Activated CD4-positive, CD25-positive, alpha-beta regulatory T cell (primary cell): ENCODE measurements around the gene FOXF2.

Source experiments
- DNase-seq, 4 experiments: peaks; one replicate each; lab custom pipeline; 2025; lab: John Stamatoyannopoulos, UW

The FOXF2 gene

DNA sequence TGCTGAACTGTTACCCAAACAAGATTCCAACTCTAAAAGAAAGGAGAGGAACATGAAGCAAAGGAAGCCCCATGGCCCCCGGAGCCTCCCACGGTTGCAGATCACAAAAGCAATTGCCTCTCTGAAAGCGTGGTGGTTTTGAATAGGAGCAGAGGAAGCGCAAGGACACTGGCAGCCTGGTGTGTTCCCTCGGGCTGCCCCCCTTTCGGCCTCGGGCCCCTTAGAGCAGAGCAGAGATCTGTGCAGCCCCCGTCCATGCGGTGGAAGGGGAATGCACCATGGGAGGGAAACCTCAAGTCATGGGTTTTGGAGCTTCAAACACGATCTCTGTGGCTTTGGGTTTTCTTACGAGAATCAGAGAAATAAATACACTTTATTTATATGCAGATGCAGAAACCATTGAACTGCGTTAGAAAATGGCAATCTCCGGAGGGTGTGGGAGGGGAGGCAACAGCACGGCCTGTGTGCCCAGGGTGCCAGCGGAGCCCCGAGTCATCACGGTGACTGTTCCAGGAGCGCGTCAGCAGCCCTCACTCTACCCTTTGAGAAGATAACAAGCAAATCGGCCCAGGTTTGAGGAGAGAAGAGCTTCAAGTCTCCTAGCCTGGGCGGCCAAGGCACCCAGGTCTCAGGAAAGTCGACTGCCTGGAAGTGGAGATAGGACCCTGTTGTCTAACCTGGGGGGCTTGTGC, 20.5 kb downstream of the FOXF2 start:
- no peak for DNase-seq

DNA sequence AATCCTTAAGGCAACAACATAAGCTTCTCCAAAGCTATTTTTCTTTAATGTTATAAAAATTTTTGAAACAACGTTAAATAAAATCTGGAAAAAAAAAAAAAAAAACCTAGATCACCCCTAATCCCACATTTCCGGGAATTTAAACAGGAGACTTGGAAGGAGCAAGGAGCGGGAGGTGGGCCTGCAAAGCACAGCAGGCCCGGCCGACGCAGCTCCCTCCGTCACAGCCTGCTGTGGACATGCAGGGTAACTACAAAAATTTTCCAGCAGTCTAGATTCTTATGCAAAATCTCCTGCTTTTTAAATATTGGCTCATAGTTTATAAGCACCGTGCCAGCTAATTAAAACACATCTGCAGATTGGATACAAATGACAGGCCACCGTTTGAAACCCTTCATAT, 23.5 kb downstream of the FOXF2 start:
- no peak for DNase-seq

DNA sequence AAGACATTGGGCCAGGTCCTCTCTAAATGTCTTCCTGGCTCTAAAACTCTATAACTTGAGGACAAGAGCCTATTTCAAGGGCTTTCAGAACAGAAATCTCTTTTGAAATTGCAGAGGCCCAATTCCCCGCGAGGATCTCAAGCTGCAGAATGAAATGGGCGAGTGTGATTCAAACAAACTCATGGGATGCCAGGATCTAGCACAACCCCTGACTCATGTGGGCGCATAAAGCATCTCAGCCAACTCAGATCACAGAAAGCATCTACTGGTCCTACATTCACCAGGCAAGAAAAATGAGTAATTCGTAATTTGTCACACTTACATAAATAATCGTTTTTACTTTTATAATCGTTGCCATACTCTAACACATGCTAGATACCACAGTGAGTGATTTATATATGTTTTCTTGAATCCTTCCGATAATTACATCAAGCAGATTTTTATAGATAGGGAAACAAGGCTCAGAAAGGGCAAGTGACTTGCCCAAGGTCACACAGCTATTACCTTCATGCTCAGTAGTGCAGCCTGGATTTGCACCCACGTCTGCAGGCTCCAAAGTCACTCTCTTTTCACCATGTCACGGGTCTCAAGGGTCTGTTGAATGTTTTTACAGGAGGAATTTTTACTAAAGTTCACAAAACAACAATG, 26.2 kb downstream of the FOXF2 start:
- DNase-seq: no peak

DNA sequence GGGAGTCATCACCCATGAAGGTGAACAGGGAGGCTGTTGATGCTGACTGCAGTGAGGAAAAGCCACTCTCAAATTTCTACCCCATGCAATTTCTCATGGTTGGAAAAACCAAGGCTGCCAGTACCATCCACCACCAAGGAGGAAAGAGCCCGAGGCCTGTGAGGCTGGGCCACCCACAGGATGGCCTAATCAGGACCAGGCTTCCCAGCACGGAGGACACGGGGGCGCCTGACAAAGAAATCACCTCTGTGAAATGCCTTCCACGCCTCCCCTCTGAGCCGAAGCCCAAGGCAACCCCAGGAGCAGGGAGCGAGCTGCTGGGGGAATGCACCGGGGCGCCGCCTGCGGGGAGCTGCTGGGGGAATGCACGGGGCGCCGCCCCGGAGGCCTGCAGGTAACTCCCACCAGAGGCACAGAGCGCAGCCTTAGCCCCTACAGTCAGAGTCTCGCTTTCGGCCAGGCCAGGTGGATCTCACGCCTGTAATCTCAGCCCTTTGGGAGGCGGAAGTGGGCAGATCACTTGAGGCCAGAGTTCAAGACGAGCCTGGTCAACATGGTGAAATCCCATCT, 26.9 kb downstream of the FOXF2 start:
- no peak for DNase-seq

DNA sequence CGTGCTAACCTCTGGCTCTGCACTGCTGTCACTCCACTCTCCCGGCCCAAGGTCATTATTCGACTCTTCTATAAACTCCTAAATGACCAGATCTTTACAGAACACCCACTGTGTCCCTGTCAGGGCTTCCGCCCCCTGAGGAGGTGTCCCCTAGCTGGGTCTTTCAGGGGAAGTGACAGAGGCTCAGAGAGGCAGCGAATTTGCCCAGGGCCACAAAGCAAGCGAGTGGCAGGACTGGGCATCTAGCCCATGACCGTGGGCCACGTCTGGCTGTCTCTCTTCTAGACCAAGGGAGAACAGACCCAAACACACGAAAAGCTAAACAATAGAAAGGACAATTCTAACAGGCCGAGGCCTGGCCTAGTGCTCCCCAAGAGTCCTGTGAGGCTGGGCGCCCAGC, 27.4 kb downstream of the FOXF2 start:
- no peak for DNase-seq

DNA sequence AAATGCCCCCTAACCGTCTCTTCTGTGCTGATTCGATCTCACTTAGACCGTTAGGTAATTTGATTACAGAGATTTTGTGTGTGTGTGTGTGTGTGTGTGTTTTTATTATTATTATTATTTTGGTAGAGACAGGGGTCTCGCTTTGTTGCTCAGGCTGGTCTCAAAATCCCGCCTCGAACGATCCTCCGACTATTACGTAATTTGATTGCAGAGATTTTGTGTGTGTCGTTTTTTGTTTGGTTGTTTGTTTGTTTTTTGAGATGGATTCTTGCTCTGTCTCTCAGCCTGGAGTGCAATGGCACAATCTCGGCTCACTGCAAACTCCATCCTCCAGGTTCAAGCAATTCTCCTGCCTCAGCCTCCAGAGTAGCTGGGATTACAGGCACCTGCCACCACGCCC, 28.3 kb downstream of the FOXF2 start:
- DNase-seq: no peak

DNA sequence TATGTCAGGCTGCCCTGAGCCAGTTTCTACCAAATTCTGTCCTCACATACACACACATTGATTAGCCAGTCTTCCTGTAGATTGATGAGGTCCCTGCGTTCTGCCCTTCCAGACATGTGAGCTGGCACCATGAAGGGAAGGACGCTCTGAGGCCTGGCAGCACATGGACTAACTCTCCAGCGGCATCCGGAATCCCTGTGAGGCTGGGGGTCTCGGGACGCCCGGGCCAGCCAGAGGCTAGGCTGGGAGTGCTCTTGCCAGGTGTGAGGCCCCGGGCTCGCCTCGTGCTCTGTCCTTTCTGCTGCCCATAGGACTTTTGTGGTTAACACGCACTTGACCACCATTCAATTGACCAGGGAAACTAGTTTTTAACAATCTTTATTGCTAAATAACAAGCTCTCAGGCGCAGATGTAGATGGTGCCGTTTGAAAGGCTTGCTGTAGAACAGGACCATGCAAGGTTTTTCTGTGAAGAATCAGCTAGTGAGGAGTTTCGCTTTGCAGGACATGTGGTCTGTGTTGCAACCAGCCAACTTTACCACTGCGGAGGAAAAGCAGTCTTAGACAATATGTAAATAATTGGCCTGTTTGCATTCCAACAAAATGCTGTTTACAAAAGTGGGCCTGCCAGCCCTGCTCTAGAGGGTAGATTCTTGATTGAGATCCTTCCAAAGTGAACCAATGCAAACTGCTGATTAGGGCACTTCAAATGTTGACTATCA, 29.3 kb downstream of the FOXF2 start:
- DNase-seq: no peak

DNA sequence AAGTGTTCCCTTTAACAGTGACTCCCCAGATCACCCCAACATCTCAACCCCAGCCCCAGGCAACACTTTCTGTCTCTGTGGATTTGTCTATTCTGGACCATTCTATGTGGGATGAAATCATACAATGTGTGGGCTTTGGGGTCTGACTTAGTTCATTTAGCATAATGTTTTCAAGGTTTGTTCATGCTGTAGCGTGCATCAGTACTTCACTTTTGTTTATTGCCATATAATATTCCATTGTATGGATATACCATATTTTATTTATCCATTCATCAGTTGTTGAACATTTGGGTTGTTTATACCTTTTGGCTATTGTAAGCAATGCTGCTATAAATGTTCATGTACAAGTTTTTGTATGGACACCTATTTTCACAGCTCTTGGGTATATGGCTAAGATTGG, 31.0 kb downstream of the FOXF2 start:
- no peak for DNase-seq

DNA sequence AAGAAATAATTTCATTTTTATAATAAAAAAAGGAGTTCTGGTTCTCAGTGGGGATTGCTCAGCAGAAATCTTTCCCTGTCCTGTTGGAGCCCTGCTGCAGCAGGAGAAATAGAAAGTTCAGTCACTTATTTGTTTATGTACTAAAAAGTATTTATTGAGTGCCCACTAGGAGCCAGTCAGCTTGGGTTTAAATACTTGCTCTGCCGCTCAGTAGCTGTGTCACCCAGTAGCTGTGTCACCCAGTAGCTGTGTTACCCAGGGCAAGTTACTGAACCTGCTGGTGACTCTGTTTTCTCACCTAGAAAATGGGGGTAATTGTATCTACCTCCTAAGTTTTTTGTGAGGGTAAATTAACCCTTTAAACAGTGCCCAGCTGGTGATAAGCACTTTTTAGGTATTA, 32.9 kb downstream of the FOXF2 start:
- no peak for DNase-seq

DNA sequence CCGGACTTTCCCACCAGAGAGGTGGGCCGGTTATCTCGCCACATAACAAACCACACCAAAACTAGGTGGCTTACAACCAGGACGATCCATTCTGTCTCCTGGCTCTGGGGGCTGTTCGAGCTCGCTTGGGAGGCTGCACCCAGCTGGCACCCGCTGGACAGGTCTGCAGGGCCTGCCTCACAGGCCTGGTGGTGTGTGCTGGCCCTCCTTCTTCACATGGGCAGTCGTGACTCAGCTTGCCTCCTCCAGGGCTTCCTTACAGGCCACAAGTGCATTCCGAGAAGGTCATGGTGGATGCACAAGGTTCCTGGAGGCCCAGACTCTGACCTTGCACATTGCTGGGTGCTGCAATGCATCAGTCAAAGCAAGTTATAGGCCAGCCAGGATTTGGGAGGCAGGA, 34.2 kb downstream of the FOXF2 start:
- DNase-seq: no peak

DNA sequence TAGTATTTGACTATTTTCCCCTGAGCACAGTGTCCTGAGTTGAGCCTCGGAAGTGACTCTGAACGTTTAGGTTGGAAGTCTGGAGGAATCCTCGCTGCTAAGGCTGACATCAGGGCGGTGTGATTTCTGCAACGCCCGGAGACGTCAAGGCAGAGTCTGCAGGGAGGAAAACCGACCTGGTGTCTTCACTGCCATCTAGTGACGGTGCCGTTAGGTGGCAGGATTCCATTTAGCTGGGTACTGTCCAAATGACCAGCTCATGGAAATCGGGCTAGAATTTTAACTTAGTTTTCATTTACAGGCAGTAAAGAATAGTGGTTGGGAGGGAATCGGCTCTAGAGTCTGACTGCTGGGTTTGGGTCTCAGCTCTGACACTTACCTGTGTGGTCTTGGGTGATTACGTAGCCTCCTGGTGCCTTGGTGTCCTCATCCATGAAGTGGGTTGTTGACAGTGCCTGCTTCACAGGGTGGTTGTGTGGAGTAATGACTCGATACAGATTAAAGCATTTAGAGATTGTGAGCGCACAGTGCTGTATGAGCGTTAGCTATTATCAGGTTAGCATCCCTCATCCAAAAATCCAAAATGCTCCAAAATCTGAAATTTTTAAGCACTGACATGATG, 35.0 kb downstream of the FOXF2 start:
- DNase-seq: no peak

DNA sequence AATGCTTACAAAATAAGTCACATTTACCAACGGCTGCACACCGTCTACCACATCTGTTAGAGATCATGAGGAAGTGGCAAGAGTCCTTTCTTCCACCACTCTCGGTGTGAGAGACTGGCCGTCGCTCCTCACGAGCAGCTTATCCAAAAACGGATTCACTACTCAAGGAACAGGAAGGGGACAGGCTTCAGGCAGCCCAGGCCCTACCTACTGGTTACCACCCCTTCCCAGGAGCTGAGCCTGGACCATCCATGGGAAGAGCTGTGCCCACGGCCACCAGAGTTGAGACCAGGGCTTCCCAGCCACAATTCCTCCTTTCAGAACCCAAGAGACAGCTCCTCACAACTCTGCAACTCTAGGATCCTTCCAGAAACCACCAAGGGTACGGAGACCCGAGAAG, 37.0 kb downstream of the FOXF2 start:
- DNase-seq: no peak

DNA sequence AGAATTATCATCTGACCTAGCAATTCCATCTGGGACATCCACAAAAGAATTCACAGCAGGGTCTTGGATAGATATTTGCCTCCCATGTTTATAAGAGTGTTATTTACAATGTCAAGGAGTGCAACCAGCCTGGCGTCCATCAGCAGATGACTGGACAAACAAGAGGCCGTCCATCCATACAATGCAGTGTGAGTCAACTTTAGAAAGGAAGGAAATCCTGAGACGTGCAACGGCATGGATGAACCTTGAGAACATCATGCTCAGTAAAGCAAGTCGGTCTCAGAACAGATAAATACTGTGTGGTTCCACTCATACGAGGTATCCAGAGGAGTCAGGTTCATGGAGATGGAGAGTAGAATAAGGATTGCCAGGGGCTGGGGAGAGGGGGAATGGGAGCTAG, 46.4 kb downstream of the FOXF2 start:
- DNase-seq: no peak

DNA sequence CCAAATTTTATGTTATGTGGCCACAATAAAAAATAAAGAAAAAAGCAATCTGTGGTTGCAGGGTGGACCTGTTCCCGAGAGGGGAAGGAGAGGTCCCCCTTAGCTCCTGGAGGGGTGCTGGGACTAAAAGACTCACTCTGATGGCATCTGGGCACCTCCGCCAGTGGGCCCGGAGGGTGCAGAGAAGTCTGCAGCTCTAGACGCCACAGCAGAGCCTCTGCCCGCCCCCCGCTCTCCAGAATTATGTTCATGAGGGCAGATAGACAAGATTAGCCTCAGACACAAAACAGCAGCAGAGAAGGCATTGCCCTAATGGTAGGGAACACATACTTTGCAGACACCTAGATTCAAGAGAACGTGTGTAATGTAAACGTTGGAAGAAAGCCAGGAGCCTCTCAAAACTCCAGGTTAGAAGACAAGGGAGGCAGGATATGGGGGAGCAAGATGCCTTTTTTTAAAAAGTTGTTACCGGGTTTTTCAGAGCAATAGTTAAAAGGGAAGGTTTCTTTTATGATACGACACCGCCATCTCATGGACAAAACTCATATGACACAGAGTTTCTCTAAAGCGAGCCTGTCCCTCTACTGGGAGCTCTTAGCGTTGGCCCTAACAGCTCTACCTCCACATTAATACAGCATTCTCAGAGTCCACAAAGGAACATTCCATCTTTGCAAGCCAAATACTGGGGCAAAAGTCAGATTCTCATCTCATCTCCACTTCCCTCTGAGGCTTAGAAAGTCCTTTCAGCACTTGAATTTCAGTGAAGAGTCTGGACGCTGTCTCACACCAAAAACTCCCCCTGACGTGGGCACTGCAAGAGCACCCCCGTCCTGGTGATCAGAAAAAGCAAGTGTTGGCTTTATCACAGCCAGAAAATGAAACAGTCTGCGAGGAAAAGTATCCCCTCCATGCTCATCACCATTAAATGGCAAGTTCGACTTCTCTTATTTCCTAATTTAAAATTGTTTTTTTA, 47.2 kb downstream of the FOXF2 start:
- no peak for DNase-seq

DNA sequence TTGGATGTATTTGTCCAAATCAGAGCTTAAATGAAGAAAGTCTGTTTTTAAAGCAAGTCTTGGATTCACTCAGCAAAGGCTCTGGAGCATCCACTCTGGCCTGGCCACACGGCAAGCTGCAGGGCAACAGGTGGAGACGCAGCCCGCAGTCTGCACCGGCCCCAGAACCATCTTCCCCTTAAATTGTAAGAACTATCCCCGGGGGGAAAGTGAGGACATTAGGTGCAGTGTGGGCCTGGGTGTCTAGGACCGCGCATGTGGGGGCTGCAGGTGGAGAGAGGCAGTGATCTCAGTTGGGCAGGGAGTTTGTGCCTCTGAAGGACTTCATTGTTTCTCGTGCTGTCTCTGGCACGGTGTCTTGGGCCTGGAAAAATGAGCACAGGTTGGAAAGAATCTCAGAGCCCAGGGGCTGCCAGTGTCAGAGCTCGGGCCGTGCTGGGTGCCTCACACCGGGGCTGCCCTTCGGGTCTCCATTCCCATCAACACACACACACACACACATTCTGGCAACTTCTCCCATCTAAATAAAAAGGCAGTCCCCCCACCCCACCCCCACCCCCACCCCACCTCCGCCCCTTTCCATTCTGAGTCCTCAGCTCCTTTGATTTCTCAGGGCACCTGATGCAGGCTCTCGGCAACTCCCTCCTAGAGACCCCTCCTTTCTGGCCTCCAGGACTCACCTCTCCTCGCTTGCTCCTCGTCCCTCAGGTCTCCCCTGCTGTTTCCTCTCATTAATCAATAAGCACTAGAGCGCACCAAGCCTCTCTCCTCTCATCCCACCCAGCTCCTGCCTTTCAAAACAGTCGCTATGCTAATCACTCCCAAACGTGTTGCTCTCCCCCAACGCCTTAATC, 48.4 kb downstream of the FOXF2 start:
- DNase-seq: no peak

DNA sequence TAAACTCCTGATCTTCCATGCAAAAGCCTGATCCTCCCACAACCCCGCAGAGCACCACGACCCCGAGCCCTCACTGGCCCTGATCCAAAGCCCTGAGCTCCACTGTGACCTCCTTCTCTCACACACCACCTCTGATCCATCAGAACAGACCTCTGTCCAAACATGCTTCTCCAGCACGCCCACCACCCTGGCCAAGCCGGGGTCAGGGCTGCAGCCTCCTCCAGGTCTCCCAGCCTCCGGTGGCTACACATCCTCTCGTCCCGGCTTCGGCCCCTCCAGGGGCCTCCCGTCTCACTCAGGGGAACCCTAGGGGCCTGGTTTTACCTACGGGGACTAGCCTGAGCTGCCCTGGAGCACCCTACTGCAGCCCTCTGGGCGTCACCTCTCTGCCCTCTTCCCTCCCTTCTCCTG, 49.1 kb downstream of the FOXF2 start:
- no peak for DNase-seq

DNA sequence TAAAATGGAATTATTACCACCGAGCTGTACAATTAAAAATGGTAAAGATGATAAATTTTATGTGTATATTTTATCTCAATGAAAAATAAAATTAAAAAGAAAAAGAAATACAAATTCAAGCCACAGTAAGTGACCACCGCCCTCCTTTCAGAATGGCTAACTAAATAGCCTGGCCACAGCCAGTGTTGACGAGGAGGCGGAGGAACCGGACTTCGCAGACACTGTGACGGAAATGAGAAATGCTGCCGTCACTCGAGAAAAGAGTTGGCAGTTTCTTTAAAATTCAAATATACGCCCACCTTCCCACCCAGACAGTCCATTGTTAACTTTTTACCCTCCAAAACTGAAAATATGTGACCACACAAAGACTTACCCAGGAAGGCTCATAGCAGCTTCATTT, 50.0 kb downstream of the FOXF2 start:
- DNase-seq: no peak

DNA sequence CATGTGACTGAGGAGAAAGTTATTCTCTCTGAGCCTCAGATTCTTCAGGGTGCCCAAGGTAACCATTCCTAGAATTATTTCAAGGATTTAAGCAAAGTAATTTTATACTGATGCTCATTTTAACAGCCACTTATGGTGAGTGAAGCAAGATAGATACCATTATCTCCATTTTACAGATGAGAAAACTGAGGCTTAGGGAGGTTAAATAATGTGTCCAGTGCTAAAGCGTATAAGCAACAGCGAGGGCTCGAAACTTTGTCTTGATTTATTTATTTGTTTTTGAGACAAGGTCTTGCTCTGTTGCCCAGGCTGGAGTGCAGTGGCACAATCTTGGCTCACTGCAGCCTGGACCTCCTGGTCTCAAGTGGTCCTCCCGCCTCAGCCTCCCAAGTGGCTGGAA, 53.6 kb downstream of the FOXF2 start:
- DNase-seq: no peak
